ENCODE results near the gene TENM4.

The TENM4 gene

GRCh38 chr11:79151396-79151795 lies 289.4 kb downstream of the TENM4 start:
- H3K4me3 ChIP-seq (ENCODE audit: low read depth, low read length), result no peak overlapping the region

- H3K4me3 ChIP-seq (ENCODE audit: low read depth, low read length), result no peak overlapping the region
Observed at GRCh38 chr11:79150966-79151365, 289.9 kb downstream of the TENM4 start.

- no peak overlapping the region for H3K4me3 ChIP-seq (ENCODE audit: low read depth, low read length)
Observed at GRCh38 chr11:79150320-79150719, 290.5 kb downstream of the TENM4 start.

GRCh38 chr11:79147731-79148130 lies 293.1 kb downstream of the TENM4 start:
- no peak overlapping the region for H3K4me3 ChIP-seq (ENCODE audit: low read depth, low read length)

GRCh38 chr11:79147011-79147410 lies 293.8 kb downstream of the TENM4 start:
- H3K4me3 ChIP-seq (ENCODE audit: low read depth, low read length), result no peak overlapping the region

GRCh38 chr11:79139900-79140299 lies 300.9 kb downstream of the TENM4 start:
- H3K4me3 ChIP-seq (ENCODE audit: low read depth, low read length), result no peak overlapping the region

GRCh38 chr11:79129702-79130101 lies 311.1 kb downstream of the TENM4 start:
- H3K4me3 ChIP-seq (ENCODE audit: low read depth, low read length), result no peak overlapping the region

GRCh38 chr11:79128291-79128690 lies 312.5 kb downstream of the TENM4 start:
- no peak overlapping the region for H3K4me3 ChIP-seq (ENCODE audit: low read depth, low read length)

GRCh38 chr11:79122759-79123158 lies 318.1 kb downstream of the TENM4 start:
- H3K4me3 ChIP-seq (ENCODE audit: low read depth, low read length), result no peak overlapping the region

GRCh38 chr11:79121351-79121750 lies 319.5 kb downstream of the TENM4 start:
- no peak overlapping the region for H3K4me3 ChIP-seq (ENCODE audit: low read depth, low read length)

GRCh38 chr11:79119491-79120284 lies 321.1 kb downstream of the TENM4 start:
- no peak overlapping the region for H3K4me3 ChIP-seq (ENCODE audit: low read depth, low read length)

GRCh38 chr11:79117488-79117887 lies 323.3 kb downstream of the TENM4 start:
- H3K4me3 ChIP-seq (ENCODE audit: low read depth, low read length), result no peak overlapping the region

GRCh38 chr11:79116600-79116999 lies 324.2 kb downstream of the TENM4 start:
- no peak overlapping the region for H3K4me3 ChIP-seq (ENCODE audit: low read depth, low read length)

- no peak overlapping the region for H3K4me3 ChIP-seq (ENCODE audit: low read depth, low read length)
Observed at GRCh38 chr11:79113054-79113690, 327.7 kb downstream of the TENM4 start.

GRCh38 chr11:79110796-79111195 lies 330.0 kb downstream of the TENM4 start:
- no peak overlapping the region for H3K4me3 ChIP-seq (ENCODE audit: low read depth, low read length)

- no peak overlapping the region for H3K4me3 ChIP-seq (ENCODE audit: low read depth, low read length)
Observed at GRCh38 chr11:79110321-79110720, 330.5 kb downstream of the TENM4 start.

- H3K4me3 ChIP-seq (ENCODE audit: low read depth, low read length), result no peak overlapping the region
Observed at GRCh38 chr11:79108851-79109250, 332.0 kb downstream of the TENM4 start.

GRCh38 chr11:79102840-79103239 lies 338.0 kb downstream of the TENM4 start:
- no peak overlapping the region for H3K4me3 ChIP-seq (ENCODE audit: low read depth, low read length)

GRCh38 chr11:79101656-79102055 lies 339.2 kb downstream of the TENM4 start:
- no peak overlapping the region for H3K4me3 ChIP-seq (ENCODE audit: low read depth, low read length)

GRCh38 chr11:79100093-79100910 lies 340.5 kb downstream of the TENM4 start:
- no peak overlapping the region for H3K4me3 ChIP-seq (ENCODE audit: low read depth, low read length)

GRCh38 chr11:79098146-79098545 lies 342.7 kb downstream of the TENM4 start:
- no peak overlapping the region for H3K4me3 ChIP-seq (ENCODE audit: low read depth, low read length)
